Omental fat pad (tissue), 4 donors: ENCODE results near the gene ROMO1. TPM values are rescaled to one million over a fixed set of nuclear protein-coding genes. Genes with fewer than 3 reads are reported as not detected.

Source experiments
- ATAC-seq: fragments of 150-250 bp; one replicate; pipeline ENCODE4 v1.9.1; 2016; ENCODE audit warnings: mild to moderate bottlenecking, moderate library complexity; ENCODE audit not compliant: low FRiP score
- DNase-seq: peaks from one replicate; pipeline ENCODE4 v3.0.0-alpha.2; 2019; ENCODE audit warnings: low spot score
- CTCF ChIP-seq, 3 donors: fragments of 450-650 bp; IDR thresholded peaks; one replicate each; pipeline ENCODE4 v1.5.1; 2016 to 2017; ENCODE audit warnings: antibody characterized with exemption in 3 of 3, mild to moderate bottlenecking in 3 of 3, moderate library complexity in 2 of 3
- total RNA-seq, 4 donors: library from RNA; depleted of rRNA; stranded (reverse); fragments of >200 nt; gene quantifications; one replicate each; pipeline ENCODE4 v1.1.0, GENCODE V29; 2016

The ROMO1 gene
- total RNA-seq, 4 donors from 2014 or later: 160 to 364 (median 237) TPM

GRCh38 chr20:35697696-35698297 lies 1.4 kb upstream of the ROMO1 start:
- no peak for ATAC-seq
- DNase-seq: no peak
- no peak for TF ChIP-seq CTCF (IDR thresholded peaks at IDR 0.05)

- DNase-seq: no peak
- TF ChIP-seq CTCF (IDR thresholded peaks at IDR 0.05): no peak
- peak; percentile 25 for ATAC-seq
Observed at GRCh38 chr20:35698298-35699126, 693 bp upstream of the ROMO1 start.

- ATAC-seq (no peak), DNase-seq (no peak)
- TF ChIP-seq CTCF (IDR thresholded peaks at IDR 0.05): no peak
Observed at GRCh38 chr20:35699957-35700624, 886 bp downstream of the ROMO1 start.

GRCh38 chr20:35700625-35701148 lies 1.5 kb downstream of the ROMO1 start:
- no peak for TF ChIP-seq CTCF (IDR thresholded peaks at IDR 0.05)

GRCh38 chr20:35702051-35702823 lies 3.0 kb downstream of the ROMO1 start:
- TF ChIP-seq CTCF (IDR thresholded peaks at IDR 0.05): no peak
- DNase-seq (no peak), ATAC-seq (no peak)

More at GRCh38 chr20:35700625-35701148, 1.5 kb downstream of the ROMO1 start:
- DNase-seq (no peak), ATAC-seq (no peak)

- TF ChIP-seq CTCF (IDR thresholded peaks at IDR 0.05): no peak
- ATAC-seq (no peak), DNase-seq (no peak)
Observed at GRCh38 chr20:35702824-35703695, 3.9 kb downstream of the ROMO1 start.
